GM23248 (cell line): Measurements from ENCODE around the gene MX2. TPM values are rescaled to one million over a fixed set of nuclear protein-coding genes. Genes with fewer than 3 reads are reported as not detected.

Source experiments
- DNase-seq: peaks from one replicate; pipeline ENCODE4 v3.0.0-alpha.2; 2015
- H2AFZ ChIP-seq: fragments of 200-600 bp; sonication (generic); 2 replicates; pipeline ENCODE4 v1.6.1; 2016; ENCODE audit warnings: antibody characterized with exemption
- H3F3A ChIP-seq: fragments of 200-600 bp; sonication (generic); 2 replicates; pipeline ENCODE4 v1.6.1; 2016; ENCODE audit warnings: mild to moderate bottlenecking, antibody characterized with exemption, mixed run types; ENCODE audit not compliant: insufficient read depth
- H3K27ac ChIP-seq: fragments of 200-600 bp; sonication (generic); 2 replicates; pipeline ENCODE4 v1.5.1; 2016; ENCODE audit warnings: mild to moderate bottlenecking
- H3K27me3 ChIP-seq: fragments of 200-600 bp; sonication (generic); replicated peaks from 2 replicates; pipeline ENCODE4 v1.6.1; 2016; ENCODE audit warnings: mild to moderate bottlenecking; ENCODE audit not compliant: insufficient read depth
- H3K36me3 ChIP-seq: fragments of 200-600 bp; sonication (generic); 2 replicates; pipeline ENCODE4 v1.6.1; 2016; ENCODE audit warnings: low read depth, mild to moderate bottlenecking
- H3K4me1 ChIP-seq: fragments of 200-600 bp; sonication (generic); 2 replicates; pipeline ENCODE4 v1.6.1; 2016; ENCODE audit warnings: mild to moderate bottlenecking; ENCODE audit not compliant: insufficient read depth
- H3K4me2 ChIP-seq: fragments of 200-600 bp; sonication (generic); one replicate; pipeline ENCODE4 v1.6.1; 2016; ENCODE audit warnings: mild to moderate bottlenecking; ENCODE audit not compliant: unreplicated experiment
- H3K4me3 ChIP-seq: fragments of 200-600 bp; sonication (generic); 2 replicates; pipeline ENCODE4 v1.5.1; 2016; ENCODE audit warnings: mild to moderate bottlenecking
- H3K79me2 ChIP-seq: fragments of 200-600 bp; sonication (generic); 2 replicates; pipeline ENCODE4 v1.6.1; 2016; ENCODE audit warnings: mild to moderate bottlenecking; ENCODE audit not compliant: insufficient read depth
- H3K9ac ChIP-seq: fragments of 200-600 bp; sonication (generic); 2 replicates; pipeline ENCODE4 v1.6.1; 2016; ENCODE audit warnings: mild to moderate bottlenecking
- H3K9me2 ChIP-seq: fragments of 200-600 bp; sonication (generic); 2 replicates; pipeline ENCODE4 v1.6.1; 2016; ENCODE audit warnings: mixed run types, mild to moderate bottlenecking, moderate library complexity; ENCODE audit not compliant: insufficient read depth
- H3K9me3 ChIP-seq: fragments of 200-600 bp; sonication (generic); one replicate; pipeline ENCODE4 v1.6.1; 2017; ENCODE audit warnings: low read depth
- H4K20me1 ChIP-seq: fragments of 200-600 bp; sonication (generic); 2 replicates; pipeline ENCODE4 v1.6.0; 2016; ENCODE audit not compliant: insufficient read depth
- EZH2 ChIP-seq: fragments of 200-600 bp; sonication (generic); IDR thresholded peaks from 2 replicates; pipeline ENCODE4 v1.6.1; 2018; ENCODE audit warnings: antibody characterized with exemption, mild to moderate bottlenecking; ENCODE audit not compliant: insufficient read depth, poor library complexity, severe bottlenecking
- EZH2phosphoT487 ChIP-seq: fragments of 200-600 bp; sonication (generic); IDR thresholded peaks from 2 replicates; pipeline ENCODE4 v1.6.1; 2018; ENCODE audit warnings: antibody characterized with exemption, moderate library complexity, mild to moderate bottlenecking, low read depth; ENCODE audit not compliant: insufficient read depth
- WGBS, 2 experiments: methylation state at CpG; one replicate each; pipeline ENCODE4 v1.1.6; 2015 to 2017; ENCODE audit warnings: low lambda C conversion rate in 2 of 2, low coverage in 1 of 2; ENCODE audit errors: missing lambda C conversion rate in 2 of 2; 5-methylcytosine and 5-hydroxymethylcytosine counted together
- in situ Hi-C: fragments of 300-500 bp; cut with MboI; formaldehyde crosslinking; loops from 2 replicates; pipeline ENCODE4 v1.15.0; 2020
- polyA plus RNA-seq: library from polyadenylated mRNA; unstranded; fragments of >200 nt; fragmentation: Nextera tagmentation; extraction: Ambion mirVana; gene quantifications from 2 replicates; pipeline ENCODE4 v1.2.1, GENCODE V29; 2016
- total RNA-seq: library from RNA; depleted of rRNA; stranded (reverse); fragments of >200 nt; shearing (Covaris generic); gene quantifications from 2 replicates; pipeline ENCODE4 v1.2.3, GENCODE V29; 2014

Gene MX2
- total and polyA plus RNA-seq, 2 experiments from 2014 or later = 0.54 to 0.85 TPM

- H3K4me1 ChIP-seq = no peaks in the 10 kb centered on the region
- no peaks in the 10 kb centered on the region for H3F3A ChIP-seq
- H3K27ac ChIP-seq = no peak overlapping the region
- WGBS, 2 experiments = 90 to 95% methylated on average over 2 of the region's 2 CpGs
- H3K4me2 ChIP-seq = no peak overlapping the region
- TF ChIP-seq EZH2 (no peak), EZH2phosphoT487 (no peak)
- H3K9me2 ChIP-seq = no peaks in the 10 kb centered on the region
- no peaks in the 10 kb centered on the region for H4K20me1 ChIP-seq
- H3K27me3 ChIP-seq = no peaks in the 10 kb centered on the region
- H3K9ac ChIP-seq = no peak overlapping the region
- H2AFZ ChIP-seq = no peak overlapping the region
- H3K4me3 ChIP-seq = no peak overlapping the region
- H3K79me2 ChIP-seq = no peaks in the 10 kb centered on the region
- no peaks in the 10 kb centered on the region for H3K36me3 ChIP-seq
- no peak for DNase-seq
- no peaks in the 10 kb centered on the region for H3K9me3 ChIP-seq
- in situ Hi-C loops = no loop called here
Measured at GRCh38 chr21:41442481-41443186, 80.8 kb downstream of the MX2 start.

- no peak overlapping the region for H2AFZ ChIP-seq
- H3K4me3 ChIP-seq = no peak overlapping the region
- H3K4me1 ChIP-seq = no peaks in the 10 kb centered on the region
- no peaks in the 10 kb centered on the region for H3K27me3 ChIP-seq
- 81 to 86% methylated on average over 7 of the region's 7 CpGs for WGBS, 2 experiments
- in situ Hi-C loops = no loop called here
- no peak for DNase-seq
- no peaks in the 10 kb centered on the region for H3K79me2 ChIP-seq
- no peaks in the 10 kb centered on the region for H3F3A ChIP-seq
- H4K20me1 ChIP-seq = no peaks in the 10 kb centered on the region
- no peaks in the 10 kb centered on the region for H3K9me2 ChIP-seq
- H3K9ac ChIP-seq = no peak overlapping the region
- no peaks in the 10 kb centered on the region for H3K36me3 ChIP-seq
- no peak overlapping the region for H3K27ac ChIP-seq
- H3K9me3 ChIP-seq = no peaks in the 10 kb centered on the region
- no peak overlapping the region for H3K4me2 ChIP-seq
- TF ChIP-seq EZH2phosphoT487 = no peak
- no peak for TF ChIP-seq EZH2
Measured at GRCh38 chr21:41443562-41443961, 81.7 kb downstream of the MX2 start.

GRCh38 chr21:41444703-41445464 is 83.1 kb downstream of the MX2 start:
- no peaks in the 10 kb centered on the region for H3K36me3 ChIP-seq
- no peak overlapping the region for H3K9ac ChIP-seq
- in situ Hi-C loops = no loop called here
- H3K27me3 ChIP-seq = no peaks in the 10 kb centered on the region
- no peak overlapping the region for H2AFZ ChIP-seq
- H3F3A ChIP-seq = no peaks in the 10 kb centered on the region
- H3K4me2 ChIP-seq = no peak overlapping the region
- no peaks in the 10 kb centered on the region for H4K20me1 ChIP-seq
- no peaks in the 10 kb centered on the region for H3K9me3 ChIP-seq
- no peaks in the 10 kb centered on the region for H3K4me1 ChIP-seq
- H3K9me2 ChIP-seq = no peaks in the 10 kb centered on the region
- H3K79me2 ChIP-seq = no peaks in the 10 kb centered on the region
- TF ChIP-seq EZH2 (no peak), EZH2phosphoT487 (no peak)
- H3K4me3 ChIP-seq = no peak overlapping the region
- DNase-seq = no peak
- H3K27ac ChIP-seq = no peak overlapping the region
- 83 to 86% methylated on average over 13 of the region's 13 CpGs for WGBS, 2 experiments

GRCh38 chr21:41445465-41445862 is 83.6 kb downstream of the MX2 start:
- Histone ChIP-seq H4K20me1 (no peaks in the 10 kb centered on the region), H3K27ac (no peak overlapping the region), H3F3A (no peaks in the 10 kb centered on the region), H3K9me2 (no peaks in the 10 kb centered on the region), H2AFZ (no peak overlapping the region), H3K9ac (no peak overlapping the region), H3K4me2 (no peak overlapping the region), H3K27me3 (no peaks in the 10 kb centered on the region), H3K79me2 (no peaks in the 10 kb centered on the region), H3K36me3 (no peaks in the 10 kb centered on the region), H3K9me3 (no peaks in the 10 kb centered on the region), H3K4me3 (no peak overlapping the region), H3K4me1 (no peaks in the 10 kb centered on the region)
- no peak for TF ChIP-seq EZH2
- TF ChIP-seq EZH2phosphoT487 = no peak
- 88 to 93% methylated on average over 7 of the region's 7 CpGs for whole genome bisulfite sequencing, 2 experiments
- DNase-seq = no peak
- in situ Hi-C loops = no loop called here
